Measurements from ENCODE around the gene CALD1.

CALD1 gene

GRCh38 chr7:134780166-134780828 lies 863 bp downstream of the CALD1 start:
- H3K4me3 ChIP-seq (ENCODE audit: low read depth, low read length, poor library complexity, severe bottlenecking): no peak overlapping the region
- TF ChIP-seq EZH2 (IDR thresholded peaks at IDR 0.05; ENCODE audit: borderline replicate concordance, low read length): no peak
- no peak for TF ChIP-seq CTCF (IDR thresholded peaks at IDR 0.05; ENCODE audit: low read length)
- no peaks in the 10 kb centered on the region; the same call in 1 of the 2 replicates for H3K27me3 ChIP-seq (ENCODE audit: insufficient read depth, low read length)
- no peak overlapping the region for H3K4me2 ChIP-seq (ENCODE audit: low read length)
- no peaks in the 10 kb centered on the region for H3K36me3 ChIP-seq (ENCODE audit: insufficient read depth, low read length)
- no peaks in the 10 kb centered on the region for H3F3A ChIP-seq (ENCODE audit: insufficient read depth, low read length)
- H3K9me2 ChIP-seq (ENCODE audit: low read depth, low read length): no peaks in the 10 kb centered on the region
- no peak overlapping the region for H3K27ac ChIP-seq (ENCODE audit: low read depth, low read length, poor library complexity, severe bottlenecking)
- no peaks in the 10 kb centered on the region for H3K4me1 ChIP-seq (ENCODE audit: insufficient read depth, low read length, severe bottlenecking)
- no peaks in the 10 kb centered on the region for H3K9me3 ChIP-seq (ENCODE audit: low read length)
- H2AFZ ChIP-seq (ENCODE audit: low read length): no peak overlapping the region
- no peaks in the 10 kb centered on the region for H4K20me1 ChIP-seq (ENCODE audit: insufficient read depth, low read length)
- no peak overlapping the region for H3K9ac ChIP-seq (ENCODE audit: low read length)
- H3K79me2 ChIP-seq (ENCODE audit: insufficient read depth, low read length): no peaks in the 10 kb centered on the region

DNA sequence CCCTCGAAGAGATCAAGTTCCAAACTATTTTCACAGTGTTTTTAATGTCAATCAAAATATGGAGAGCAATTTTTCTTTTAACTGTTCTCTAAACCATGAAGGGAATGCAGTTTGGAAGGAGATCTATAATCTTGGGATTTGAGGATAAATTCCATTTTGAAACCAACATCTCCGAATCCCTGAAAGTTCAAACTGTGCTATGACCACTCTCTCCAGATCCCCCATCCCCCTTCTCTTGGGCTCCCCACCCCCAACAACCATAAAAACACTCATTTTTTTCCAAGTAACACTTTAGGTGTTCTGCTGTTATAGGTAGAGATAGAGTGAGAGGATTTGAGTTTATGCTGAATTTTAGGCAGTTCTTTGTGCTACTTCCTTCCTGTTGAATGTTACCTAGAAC lies 1.7 kb downstream of the CALD1 start:
- Histone ChIP-seq H3K79me2 (ENCODE audit: insufficient read depth, low read length) (no peaks in the 10 kb centered on the region), H3K4me3 (ENCODE audit: low read depth, low read length, poor library complexity, severe bottlenecking) (no peak overlapping the region), H3K36me3 (ENCODE audit: insufficient read depth, low read length) (no peaks in the 10 kb centered on the region), H3K27me3 (ENCODE audit: insufficient read depth, low read length) (no peaks in the 10 kb centered on the region; the same call in 1 of the 2 replicates), H3K4me2 (ENCODE audit: low read length) (no peak overlapping the region), H3K9ac (ENCODE audit: low read length) (no peak overlapping the region), H3K27ac (ENCODE audit: low read depth, low read length, poor library complexity, severe bottlenecking) (no peak overlapping the region), H3F3A (ENCODE audit: insufficient read depth, low read length) (no peaks in the 10 kb centered on the region), H3K4me1 (ENCODE audit: insufficient read depth, low read length, severe bottlenecking) (no peaks in the 10 kb centered on the region), H3K9me3 (ENCODE audit: low read length) (no peaks in the 10 kb centered on the region), H3K9me2 (ENCODE audit: low read depth, low read length) (no peaks in the 10 kb centered on the region), H2AFZ (ENCODE audit: low read length) (no peak overlapping the region), H4K20me1 (ENCODE audit: insufficient read depth, low read length) (no peaks in the 10 kb centered on the region)
- no peak for TF ChIP-seq CTCF (IDR thresholded peaks at IDR 0.05; ENCODE audit: low read length)
- TF ChIP-seq EZH2 (IDR thresholded peaks at IDR 0.05; ENCODE audit: borderline replicate concordance, low read length): no peak

GRCh38 chr7:134782121-134782623 lies 2.7 kb downstream of the CALD1 start:
- Histone ChIP-seq H2AFZ (ENCODE audit: low read length) (no peak overlapping the region), H3K36me3 (ENCODE audit: insufficient read depth, low read length) (no peaks in the 10 kb centered on the region), H3K79me2 (ENCODE audit: insufficient read depth, low read length) (no peaks in the 10 kb centered on the region), H4K20me1 (ENCODE audit: insufficient read depth, low read length) (no peaks in the 10 kb centered on the region), H3K4me3 (ENCODE audit: low read depth, low read length, poor library complexity, severe bottlenecking) (no peak overlapping the region), H3K9ac (ENCODE audit: low read length) (no peak overlapping the region), H3K4me1 (ENCODE audit: insufficient read depth, low read length, severe bottlenecking) (no peaks in the 10 kb centered on the region), H3K27me3 (ENCODE audit: insufficient read depth, low read length) (no peaks in the 10 kb centered on the region; the same call in 1 of the 2 replicates), H3F3A (ENCODE audit: insufficient read depth, low read length) (no peaks in the 10 kb centered on the region), H3K27ac (ENCODE audit: low read depth, low read length, poor library complexity, severe bottlenecking) (no peak overlapping the region), H3K9me2 (ENCODE audit: low read depth, low read length) (no peaks in the 10 kb centered on the region), H3K4me2 (ENCODE audit: low read length) (no peak overlapping the region), H3K9me3 (ENCODE audit: low read length) (no peaks in the 10 kb centered on the region)
- TF ChIP-seq CTCF (IDR thresholded peaks at IDR 0.05; ENCODE audit: low read length) (no peak), EZH2 (IDR thresholded peaks at IDR 0.05; ENCODE audit: borderline replicate concordance, low read length) (no peak)

All from OCI-LY1 (cell line).